T follicular helper cell (primary cell): ENCODE measurements around the gene CPD.
"Not testable (repeated sequence)": the region's sequence is repeated elsewhere in the genome, so short reads cannot be mapped to it uniquely, and the experiment has no call there.

Experiments
- DNase-seq: peaks from one replicate; pipeline ENCODE4 v3.0.0-alpha.2; 2020; ENCODE audit warnings: low read depth

Gene CPD

DNA sequence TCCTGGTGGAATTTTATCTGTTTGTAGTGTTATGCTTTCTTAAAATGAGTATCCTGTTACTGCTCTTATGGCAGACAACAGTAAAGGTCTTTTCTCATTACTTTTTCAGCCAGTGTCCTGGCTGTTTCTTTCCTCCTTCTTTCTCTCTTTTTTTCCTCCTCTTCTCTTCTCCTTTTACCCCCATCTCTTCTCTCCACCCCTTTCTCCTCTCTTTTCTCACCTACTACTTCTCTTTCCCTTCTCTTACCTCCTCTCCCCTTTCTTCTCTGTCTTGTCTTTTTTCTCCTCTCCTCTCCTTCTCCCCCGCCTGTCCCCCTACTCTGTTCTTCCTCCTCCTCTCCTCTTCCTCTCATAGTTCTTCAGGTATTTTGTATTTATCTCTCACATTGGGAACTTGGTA lies 48.9 kb downstream of the CPD start:
- DNase-seq: no peak

DNA sequence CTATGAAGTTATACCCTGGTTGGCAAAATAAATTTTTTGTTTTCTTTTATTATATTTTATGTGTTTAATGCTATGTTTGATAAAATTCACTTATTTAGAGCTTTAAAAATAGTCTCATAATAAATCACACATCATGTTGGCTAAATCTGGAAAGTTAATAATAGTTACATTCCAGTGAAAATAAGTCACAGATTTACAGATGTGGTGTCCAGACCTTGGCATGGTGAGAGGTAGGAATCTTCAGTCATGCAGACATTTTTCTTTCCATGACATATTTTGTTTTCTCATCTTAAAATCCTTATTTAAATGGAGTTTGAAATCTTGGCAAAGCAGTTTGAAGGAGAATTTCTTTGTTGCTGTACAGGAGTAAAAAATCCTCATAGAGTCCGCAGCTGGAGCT lies 50.4 kb downstream of the CPD start:
- no peak for DNase-seq

DNA sequence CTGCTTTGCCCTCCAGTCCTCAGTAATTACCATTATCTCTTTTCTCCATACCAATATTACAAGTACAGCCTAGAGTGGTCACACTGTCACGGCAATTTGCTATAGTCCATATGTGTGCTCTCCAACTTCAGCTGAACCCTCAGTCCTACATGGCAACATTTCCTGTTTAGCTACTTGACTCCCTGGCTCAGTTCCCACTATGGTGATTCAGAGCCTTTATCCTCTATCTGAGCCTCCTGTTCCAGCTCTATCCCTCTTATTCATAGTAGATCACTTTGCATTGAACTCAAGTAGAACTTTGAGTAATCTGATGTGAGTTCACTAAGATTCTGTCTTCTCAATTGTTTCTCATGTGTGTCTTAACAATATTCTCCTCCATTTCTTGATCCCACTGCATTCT lies 54.8 kb downstream of the CPD start:
- no peak for DNase-seq

DNA sequence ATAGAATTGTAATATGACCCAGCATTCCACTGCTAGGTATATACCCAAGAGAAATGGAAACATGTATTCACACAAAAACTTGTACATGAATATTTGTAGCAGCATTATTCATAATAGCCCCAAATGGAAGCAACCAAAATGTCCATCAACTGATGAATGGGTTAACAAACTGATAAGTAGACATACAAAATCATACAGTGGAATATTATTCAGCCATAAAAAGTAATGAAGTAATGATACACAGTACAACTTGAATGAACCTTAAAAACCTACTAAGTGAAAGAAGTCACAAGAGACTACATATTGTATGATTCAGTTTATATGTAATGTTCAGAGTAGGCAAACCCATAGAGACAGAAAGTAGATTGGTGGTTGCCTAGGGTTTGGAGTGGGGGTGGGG lies 58.0 kb downstream of the CPD start:
- no peak for DNase-seq

DNA sequence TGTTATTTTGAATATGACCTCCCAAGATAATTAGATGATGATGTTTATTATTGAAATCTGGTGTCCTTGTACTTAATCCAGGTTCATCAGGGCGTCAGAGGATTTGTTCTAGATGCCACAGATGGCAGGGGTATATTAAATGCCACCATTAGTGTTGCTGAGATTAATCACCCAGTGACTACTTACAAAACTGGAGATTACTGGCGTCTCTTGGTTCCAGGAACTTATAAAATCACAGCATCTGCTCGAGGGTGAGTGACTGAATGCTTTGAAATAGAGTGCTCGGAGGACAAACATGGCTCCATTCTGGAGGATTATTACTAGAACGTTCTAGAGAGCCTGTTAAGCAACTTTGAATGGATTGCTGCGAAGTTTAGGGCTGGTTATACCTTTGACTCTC lies 65.0 kb downstream of the CPD start:
- DNase-seq: no peak

DNA sequence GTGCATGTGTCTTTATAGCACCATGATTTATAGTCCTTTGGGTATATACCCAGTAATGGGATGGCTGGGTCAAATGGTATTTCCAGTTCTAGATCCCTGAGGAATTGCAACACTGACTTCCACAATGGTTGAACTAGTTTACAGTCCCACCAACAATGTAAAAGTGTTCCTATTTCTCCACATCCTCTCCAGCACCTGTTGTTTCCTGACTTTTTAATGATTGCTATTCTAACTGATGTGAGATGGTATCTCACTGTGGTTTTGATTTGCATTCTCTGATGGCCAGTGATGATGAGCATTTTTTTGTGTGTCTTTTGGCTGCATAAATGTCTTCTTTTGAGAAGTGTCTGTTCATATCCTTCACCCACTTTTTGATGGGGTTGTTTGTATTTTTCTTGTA lies 67.9 kb downstream of the CPD start:
- not testable (repeated sequence) for DNase-seq

DNA sequence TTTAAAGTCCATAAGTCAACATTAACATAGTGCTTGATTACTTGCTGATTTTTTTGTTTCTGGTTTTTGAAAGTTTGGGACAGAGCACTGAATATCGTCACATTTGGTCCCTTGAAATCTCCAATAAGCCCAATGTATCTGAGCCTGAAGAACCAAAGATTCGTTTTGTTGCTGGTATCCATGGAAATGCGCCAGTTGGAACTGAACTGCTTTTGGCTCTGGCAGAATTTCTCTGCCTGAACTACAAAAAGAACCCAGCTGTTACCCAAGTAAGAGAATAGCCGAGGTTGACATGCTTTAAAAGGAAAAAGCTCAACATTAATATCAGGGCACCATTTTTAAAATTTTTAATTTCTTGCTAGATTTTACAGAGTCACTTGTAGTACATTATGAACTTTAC lies 70.8 kb downstream of the CPD start:
- no peak for DNase-seq

DNA sequence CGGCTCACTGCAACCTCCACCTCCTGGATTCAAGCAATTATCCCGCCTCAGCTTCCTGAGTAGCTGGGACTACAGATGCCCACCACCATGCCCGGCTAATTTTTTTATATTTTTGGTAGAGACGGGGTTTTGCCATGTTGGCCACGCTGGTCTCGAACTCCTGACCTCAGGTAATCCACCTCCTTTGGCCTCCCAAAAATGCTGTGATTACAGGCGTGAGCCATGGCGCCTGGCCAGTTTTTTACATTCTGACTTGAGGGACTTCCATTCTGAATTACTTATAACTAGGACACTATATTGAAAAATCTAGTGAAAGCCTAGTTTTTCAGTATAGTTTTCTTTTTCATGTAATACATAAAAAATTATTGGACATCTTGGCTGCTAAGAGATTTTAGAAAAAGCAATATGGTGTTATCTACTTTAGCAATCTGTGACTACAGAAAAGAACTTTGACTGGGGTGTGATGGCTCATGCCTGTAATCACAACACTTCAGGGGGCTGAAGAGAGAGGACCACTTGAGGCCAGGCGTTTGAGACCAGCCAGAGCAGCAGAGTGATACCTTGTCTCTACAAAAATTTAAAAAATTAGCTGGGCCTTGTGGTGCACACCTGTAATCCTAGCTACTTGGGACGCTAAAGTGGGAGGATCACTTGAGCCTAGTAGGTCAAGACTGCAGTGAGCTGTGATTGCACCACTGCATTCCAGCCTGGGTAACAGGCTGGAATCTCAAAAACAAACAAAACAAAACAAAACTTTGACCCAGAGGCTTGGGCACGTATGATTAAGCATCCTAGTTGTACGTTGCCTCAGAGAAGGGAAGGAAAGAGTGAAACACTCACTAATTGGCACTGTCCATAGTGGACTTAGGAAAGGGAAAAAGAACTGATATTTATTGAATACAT lies 71.6 kb downstream of the CPD start:
- DNase-seq: no peak

DNA sequence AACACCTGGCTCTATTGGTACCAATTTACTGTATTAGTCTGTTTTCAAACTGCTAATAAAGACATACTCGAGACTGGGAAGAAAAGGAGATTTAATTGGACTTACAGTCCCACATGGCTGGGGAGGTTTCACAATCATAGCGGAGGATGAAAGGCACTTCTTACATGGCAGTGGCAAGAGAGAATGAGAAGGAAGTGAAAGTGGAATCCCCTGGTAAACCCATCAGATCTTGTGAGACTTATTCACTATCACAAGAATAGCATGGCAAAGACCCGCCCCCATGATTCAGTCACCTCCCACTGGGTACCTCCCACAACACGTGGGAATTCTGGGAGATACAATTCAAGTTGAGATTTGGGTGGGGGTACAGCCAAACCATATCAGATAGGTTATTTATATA lies 75.9 kb downstream of the CPD start:
- no peak for DNase-seq

DNA sequence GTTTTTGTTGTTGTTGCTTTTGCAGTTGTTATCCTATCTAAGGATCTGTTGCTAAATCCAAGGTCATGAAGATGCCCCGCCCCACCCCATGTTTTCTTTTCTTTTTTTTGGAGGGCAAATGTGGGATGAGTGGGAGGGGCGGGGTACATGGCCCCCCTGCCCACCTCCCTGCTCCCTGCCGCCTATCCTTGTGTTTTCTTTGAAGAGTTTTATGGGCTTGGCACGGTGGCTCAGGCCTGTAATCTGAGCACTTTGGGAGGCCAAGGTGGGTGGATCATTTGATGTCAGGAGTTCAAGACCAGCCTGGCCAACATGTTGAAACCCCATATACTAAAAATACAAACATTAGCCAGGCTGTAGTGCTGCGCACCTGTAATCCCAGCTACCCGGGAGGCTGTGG lies 79.6 kb downstream of the CPD start:
- DNase-seq: no peak

DNA sequence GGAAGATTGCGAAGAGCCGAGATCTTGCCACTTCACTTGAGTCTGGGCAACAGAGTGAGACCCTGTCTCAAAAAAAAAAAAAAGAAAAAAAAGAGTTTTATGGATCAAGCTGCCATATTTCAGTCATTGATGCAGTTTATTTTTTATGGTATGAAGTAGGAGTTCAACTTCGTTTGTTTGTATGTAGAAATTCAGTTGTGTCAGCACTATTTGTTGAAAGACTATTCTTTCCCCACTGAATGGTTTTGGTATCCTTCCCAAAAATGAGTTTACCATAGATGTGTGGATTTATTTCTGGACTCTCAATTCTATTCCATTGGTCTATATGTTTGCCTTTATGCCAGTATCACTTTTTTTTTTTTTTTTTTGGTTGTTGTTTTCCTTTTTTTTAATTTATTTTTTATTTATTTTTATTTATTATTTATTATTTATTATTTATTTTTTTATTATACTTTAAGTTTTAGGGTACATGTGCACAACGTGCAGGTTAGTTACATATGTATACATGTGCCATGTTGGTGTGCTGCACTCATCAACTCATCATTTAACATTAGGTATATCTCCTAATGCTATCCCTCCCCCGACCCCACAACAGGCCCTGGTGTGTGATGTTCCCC lies 80.2 kb downstream of the CPD start:
- DNase-seq: not testable (repeated sequence)

DNA sequence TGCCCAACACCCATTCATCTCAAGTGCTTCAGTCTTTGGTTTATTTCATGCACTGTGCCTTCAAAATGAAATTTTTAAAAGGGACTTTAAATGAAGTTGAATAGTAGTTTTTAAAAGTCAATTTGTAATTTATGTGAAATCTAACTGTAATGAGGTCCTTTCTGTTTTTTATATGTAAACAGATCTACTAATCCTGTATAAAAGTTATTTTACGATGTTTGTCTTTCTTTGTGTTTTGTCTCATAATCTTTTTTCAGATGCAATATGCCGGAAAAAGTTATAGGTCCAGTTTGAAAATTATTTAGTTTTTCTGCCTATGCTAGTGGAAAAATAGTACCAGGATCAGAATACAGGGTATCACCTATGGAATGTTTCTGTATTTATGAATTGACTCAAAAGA lies 89.7 kb downstream of the CPD start:
- DNase-seq: no peak

DNA sequence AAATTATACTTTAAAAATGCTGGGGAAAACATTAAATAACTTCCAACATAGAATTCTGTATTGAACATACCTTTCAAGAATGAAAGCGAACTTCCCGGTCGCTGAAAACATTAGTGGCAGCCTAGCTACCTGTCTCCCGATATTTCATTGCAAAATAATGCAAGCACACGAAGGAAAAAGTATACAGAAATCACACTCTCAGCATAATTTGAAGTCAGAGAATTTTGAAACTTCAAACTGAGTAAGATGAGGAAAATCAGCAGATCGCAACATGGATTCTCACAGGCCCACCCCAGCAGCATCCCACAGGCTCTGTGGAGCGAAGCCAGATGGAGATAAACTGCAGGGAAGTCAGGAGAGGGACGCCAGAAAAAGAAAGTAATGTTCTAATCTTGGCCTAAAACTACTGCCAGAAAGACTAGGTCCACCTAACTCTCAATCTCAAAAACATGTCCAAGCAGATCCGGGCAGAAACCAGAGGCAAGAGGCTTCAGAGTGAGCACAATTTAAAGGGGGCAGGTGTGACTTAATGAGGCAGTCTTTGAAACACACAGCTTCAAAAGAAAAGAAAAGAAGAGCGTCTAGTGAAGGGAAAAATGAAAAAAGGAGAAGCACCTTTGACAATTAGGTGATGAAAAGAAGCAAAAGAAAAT lies 93.6 kb downstream of the CPD start:
- no peak for DNase-seq

DNA sequence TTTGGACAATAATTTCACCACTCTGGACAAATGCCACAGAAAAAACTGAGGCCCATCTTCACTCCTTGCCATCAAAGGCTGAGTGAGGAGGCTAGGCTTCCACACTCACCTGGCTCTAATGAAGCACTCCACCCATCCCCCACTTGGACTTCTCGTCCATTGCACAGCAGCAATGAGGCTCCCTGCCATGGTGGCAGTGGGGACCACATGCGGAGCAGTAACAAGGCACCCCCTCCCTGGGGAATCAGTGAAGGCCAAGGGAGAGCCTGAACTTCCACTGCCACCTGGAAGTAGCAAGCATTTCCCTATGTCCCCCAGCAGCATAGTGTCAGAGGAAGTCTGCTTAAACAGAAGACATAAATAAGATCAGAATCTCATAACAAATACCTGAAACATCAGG lies 96.5 kb downstream of the CPD start:
- no peak for DNase-seq

DNA sequence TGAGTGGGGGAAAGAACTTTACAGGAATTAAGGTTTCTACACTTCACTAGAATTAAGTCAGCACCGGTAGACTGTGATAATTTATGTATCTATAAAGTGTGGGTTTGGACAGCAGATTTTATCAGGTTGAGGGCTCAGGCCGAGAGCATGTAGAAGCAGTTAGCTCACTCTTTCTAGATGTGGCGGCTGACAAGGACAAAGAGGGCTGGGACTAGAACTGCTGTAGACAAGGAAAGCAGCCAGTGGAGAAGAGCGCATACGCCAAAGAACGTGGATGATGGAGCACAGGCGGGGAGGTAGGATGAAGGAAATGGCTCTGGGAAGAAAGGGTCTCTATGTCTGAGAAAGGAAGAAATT lies 98.0 kb downstream of the CPD start:
- DNase-seq: no peak

DNA sequence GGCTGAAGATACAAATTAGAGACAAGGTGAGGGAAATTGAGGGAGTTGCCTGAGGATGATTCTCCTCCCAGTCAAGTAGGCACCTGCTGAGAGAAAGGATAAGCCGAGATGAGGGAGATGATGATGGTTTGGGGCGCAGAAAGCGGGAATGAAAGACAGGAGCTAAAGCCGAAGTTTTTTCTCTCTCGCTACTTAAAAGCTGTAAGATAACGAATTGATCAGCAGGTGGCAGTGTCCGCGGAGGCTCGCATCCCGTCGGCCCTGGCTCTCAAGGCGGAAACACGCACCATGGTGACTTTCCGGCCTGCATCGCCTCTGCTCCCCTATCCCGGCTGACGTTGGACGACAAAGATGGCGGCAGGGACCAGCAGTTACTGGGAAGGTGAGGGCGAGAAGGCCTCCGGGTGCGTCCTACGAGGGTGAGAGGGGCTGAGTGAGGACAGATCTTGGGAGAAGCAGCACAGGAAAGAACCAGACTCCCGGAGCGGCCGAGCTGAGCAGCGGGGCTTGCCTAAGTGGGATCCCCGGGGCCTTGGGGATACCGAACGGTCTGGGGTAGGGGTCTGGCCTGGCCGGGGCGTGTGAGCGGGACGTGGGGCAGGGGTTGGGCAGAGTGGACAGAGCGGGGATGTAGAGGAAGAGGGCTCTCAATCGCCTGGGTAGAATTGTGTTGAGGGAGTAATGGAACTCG lies 98.5 kb downstream of the CPD start, which contains the start of gene GOSR1:
Gene GOSR1, plus strand, starts transcription at position 326 of the 691 bp plus-strand sequence. Its CDS starts 26 bp downstream, at position 352.
- DNase-seq: peak; percentile 88

DNA sequence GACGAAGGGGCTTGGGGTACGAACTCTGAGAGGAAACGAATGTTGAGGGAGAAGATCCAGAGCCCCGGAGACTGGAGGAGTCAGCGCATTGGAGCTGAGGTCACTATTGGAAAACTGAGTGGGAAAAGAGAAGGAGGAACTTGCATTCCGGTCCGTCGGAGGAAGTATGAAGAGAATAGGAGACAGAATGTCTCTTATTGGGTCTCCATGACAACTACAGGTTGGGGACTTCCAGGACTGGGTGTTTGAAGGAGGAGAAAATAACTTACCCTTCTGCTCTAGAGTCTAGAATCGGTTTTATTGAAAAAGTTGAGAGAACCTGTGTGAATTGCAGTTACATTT lies 99.0 kb downstream of the CPD start:
- DNase-seq: peak; percentile 18

DNA sequence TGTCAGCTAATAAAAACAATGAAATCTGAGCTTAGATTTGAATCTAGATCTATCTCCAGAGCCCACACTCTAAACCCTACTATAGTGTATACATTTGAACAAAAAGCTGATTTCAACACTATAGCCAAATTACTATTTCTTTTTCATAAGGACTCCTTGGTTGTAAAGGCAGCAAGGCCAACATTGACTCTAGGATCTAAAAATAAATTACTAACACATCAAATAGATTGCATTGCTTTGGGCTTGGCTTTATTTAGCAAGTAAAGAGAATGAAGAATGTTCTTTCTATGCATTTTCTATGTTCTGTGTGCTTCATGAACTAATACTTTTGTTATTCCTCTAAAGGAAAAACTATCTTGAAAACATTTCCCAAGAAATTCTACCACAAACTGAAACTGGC lies 103.8 kb downstream of the CPD start:
- no peak for DNase-seq

DNA sequence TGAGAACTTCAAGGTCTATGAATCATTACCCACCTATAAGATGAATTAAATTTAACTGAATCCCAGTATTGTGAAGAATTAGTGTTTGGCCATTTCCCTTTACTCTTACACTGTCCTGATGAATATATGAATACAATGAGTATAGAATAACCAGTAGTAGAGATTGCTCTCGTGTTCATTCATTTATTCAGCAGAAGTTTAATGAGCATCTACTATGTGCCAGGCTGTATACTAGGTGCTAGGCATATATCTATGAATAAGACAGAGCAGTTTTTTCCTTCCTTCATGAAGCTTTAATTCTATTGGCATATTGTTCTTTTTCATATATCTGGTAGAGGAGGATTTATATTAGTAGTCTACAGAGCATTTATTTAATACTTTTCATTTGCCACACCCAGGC lies 104.4 kb downstream of the CPD start:
- no peak for DNase-seq

DNA sequence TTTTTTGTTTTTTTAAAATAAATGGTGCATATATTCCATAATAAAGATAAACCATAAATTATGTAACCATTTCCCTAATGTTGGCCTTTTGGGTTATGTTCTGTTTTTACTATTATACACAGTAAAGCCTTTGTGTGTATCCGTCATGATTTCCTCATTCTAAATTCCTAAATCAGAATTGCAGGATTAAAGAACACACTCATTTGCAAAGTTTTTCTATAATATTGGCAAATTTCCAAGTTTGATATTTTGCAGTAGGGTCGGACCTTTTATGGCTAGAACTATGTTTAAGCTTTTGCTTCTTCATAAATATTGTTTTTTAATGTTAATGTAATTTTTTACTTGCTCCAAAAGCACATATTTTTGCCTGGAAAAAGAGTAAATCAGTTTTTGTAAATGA lies 115.1 kb downstream of the CPD start:
- DNase-seq: no peak

DNA sequence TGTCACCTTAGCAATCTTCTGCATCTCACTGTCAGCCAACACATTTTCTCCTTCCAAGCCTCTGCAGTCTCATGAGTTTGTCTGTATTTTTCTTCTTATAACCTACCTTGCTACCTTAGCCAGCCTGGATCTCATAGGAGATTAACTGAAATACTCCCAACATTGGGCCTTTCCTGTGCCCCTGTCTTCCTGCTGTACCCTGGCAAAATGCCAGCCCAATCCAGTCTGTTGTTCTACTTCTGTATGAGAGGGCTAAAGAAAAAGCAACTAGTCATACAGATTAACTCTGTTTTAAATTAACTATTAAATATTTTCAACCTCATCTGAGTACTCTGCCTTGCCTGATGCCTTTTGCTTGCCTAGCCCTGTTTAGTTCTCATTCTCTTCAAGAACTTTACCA lies 116.9 kb downstream of the CPD start:
- DNase-seq: no peak

DNA sequence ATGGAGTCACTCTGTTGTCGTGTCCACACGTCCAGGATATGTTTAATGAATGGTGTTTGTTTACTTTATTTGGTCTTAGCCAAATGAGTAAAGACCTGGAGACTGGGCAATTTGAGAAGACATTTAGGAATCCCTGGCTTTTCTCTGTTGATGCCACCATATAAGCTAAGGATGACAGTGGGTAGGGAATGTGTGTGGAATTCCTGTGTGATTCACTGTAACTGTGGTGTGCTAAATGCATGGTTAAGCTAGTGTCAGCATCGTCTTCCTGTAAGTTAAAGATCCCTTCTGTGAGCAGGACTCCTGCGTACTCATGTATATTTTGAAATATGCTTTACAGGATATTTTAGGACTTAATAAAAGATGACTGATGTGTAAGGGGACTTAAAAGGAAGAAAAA lies 124.8 kb downstream of the CPD start:
- no peak for DNase-seq
